HG03060 (cell line): ENCODE data around the gene NECAB2.

Experiments
- ATAC-seq: cut with Tn5 transposase; IDR thresholded peaks from one replicate; pipeline ENCODE4 v1.9.1; 2021; ENCODE audit warnings: low read depth, moderate number of reproducible peaks; ENCODE audit not compliant: unreplicated experiment

Gene NECAB2

GRCh38 chr16:83979441-83979840 is 11.4 kb downstream of the NECAB2 start:
- ATAC-seq, result no peak

GRCh38 chr16:83980794-83981193 is 12.8 kb downstream of the NECAB2 start:
- no peak for ATAC-seq

- ATAC-seq, result no peak
Observed at GRCh38 chr16:83981799-83982198, 13.8 kb downstream of the NECAB2 start.

GRCh38 chr16:83983491-83983890 is 15.4 kb downstream of the NECAB2 start:
- ATAC-seq, result no peak

GRCh38 chr16:83989300-83989699 is 21.3 kb downstream of the NECAB2 start:
- ATAC-seq, result no peak

GRCh38 chr16:83990492-83990891 is 22.4 kb downstream of the NECAB2 start:
- ATAC-seq, result no peak

- ATAC-seq, result no peak
Observed at GRCh38 chr16:83992624-83993023, 24.6 kb downstream of the NECAB2 start.

- ATAC-seq, result no peak
Observed at GRCh38 chr16:83994087-83994486, 26.0 kb downstream of the NECAB2 start.

GRCh38 chr16:83994703-83995102 is 26.7 kb downstream of the NECAB2 start:
- ATAC-seq, result no peak

- ATAC-seq, result no peak
Observed at GRCh38 chr16:83995754-83996153, 27.7 kb downstream of the NECAB2 start.

- no peak for ATAC-seq
Observed at GRCh38 chr16:83996481-83997252, 28.6 kb downstream of the NECAB2 start.

- ATAC-seq, result no peak
Observed at GRCh38 chr16:83998091-83998490, 30.0 kb downstream of the NECAB2 start.

GRCh38 chr16:84000989-84001642 is 33.1 kb downstream of the NECAB2 start:
- ATAC-seq, result no peak

- ATAC-seq, result no peak
Observed at GRCh38 chr16:84001726-84002125, 33.7 kb downstream of the NECAB2 start.

- ATAC-seq, result no peak
Observed at GRCh38 chr16:84003038-84003437, 35.0 kb downstream of the NECAB2 start.

GRCh38 chr16:84004442-84004841 is 36.4 kb downstream of the NECAB2 start:
- no peak for ATAC-seq

GRCh38 chr16:84005391-84005790 is 37.3 kb downstream of the NECAB2 start:
- ATAC-seq, result no peak

GRCh38 chr16:84007520-84007919 is 39.5 kb downstream of the NECAB2 start:
- ATAC-seq, result no peak

- no peak for ATAC-seq
Observed at GRCh38 chr16:84007965-84008364, 39.9 kb downstream of the NECAB2 start.

- no peak for ATAC-seq
Observed at GRCh38 chr16:84009282-84009681, 41.2 kb downstream of the NECAB2 start.

- ATAC-seq, result peak; percentile 82
Observed at GRCh38 chr16:84013787-84014569, 45.9 kb downstream of the NECAB2 start.
